COLO668 (cell line): Measurements from ENCODE around the gene CDKAL1.
A peak's percentile ranks its signal among the peaks of the same experiment; 100 is the strongest.

Source experiments
- DNase-seq: peaks from one replicate; lab custom pipeline; 2025; ENCODE audit not compliant: unreplicated experiment; lab: John Stamatoyannopoulos, UW

Gene CDKAL1

DNA sequence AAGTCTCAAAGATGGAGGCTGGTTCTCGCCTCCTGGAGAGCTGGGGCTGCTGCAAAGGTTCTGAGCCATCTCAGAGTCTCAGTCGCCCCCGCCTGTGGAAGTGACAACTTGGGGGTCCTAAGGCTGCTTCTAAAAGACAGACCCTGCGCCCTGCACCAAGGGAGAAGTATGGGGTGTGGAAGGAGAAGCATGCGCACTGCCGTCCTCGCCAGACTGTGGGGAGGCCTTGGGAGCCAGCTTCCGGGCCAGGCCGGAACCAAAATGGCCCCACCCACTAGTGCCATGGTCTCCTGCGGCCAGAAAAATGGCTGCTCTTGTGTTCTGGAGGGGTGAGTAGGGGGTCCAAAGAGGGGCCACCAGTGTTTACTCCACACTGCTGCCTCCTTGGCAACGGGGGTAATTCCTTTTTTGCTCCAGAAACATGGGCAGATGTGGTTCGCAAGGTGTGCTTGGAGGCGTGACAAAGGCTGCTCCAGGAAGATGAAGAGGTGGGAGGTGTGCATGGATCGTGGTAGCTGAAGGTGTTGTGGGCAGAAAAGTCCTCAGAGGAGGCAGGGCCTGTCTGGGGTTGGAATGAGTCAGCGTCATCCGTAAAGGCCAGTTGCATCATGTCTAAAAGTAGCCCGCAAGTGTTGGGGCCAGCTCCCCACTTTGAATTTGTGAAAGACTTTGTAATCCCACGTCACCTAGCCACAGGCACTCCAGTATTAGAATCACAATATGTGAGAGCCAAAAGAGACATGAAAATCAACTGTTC, 729.5 kb downstream of the CDKAL1 start:
- DNase-seq, result peak; percentile 48

DNA sequence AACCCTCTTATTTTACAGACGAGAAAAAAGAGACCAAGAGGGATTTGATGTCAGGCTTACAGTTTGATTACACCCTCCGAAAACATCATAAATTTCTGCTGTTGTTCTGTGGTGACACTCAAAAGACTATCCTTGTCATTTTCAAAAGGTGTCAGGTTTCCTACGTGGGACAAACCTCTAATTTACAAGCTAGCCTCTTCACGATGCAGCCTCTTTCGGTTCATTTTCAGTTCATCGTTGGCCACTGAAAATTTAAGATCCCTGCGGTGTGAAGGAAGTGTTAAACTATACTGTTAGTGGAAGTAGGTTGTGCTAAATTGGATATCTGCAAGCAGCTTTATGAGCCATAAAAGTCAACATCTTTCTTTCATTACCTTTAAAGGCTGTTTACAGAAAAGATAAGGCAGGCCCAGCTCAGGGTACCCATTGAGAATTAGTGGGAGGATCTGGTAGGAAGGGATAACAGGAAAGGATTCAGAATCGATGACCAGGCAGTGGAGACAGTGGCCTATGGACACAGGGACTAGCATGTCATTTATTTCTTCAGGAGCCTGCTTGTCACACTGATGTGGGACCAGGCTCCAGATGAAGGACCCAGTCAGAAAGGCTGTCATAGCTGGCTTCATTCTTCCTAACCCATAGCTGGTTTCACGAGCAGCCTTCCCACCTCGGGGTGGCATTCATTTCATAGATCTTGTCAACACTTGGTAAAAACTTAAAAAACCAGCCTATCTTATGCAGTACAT, 730.2 kb downstream of the CDKAL1 start:
- DNase-seq, result peak; percentile 26

DNA sequence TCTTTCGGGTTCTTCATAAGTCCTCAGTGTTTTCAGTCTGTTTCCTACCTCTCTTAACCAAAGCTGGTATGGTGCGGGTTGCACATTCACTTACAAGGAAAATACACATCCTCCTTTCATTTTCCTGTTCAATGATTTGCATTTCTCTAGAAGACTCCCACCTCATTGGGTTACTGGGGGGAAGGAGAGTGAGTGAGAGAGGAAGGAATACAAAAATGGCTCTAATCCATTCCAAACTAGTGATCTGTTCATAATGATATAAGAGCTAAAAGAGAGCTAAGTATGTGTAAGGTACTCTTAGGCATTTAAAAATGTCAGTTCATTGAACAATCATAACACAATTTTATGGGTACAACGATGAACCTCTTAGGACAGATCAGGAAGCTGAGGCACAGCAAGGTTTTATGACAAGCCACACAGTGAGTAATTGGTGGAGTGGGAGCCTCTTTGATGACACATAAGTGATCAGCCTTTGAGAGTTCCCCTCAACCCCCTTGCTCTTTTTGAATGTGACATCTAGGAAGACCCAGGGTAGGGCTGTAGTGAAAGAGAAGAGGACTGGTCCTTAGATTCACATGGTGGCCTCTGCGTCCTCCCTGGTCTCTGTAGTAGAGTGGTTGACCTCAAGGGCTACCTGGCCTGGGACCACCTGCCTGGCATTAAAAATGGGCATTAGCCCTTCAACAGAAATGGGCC, 730.9 kb downstream of the CDKAL1 start:
- DNase-seq, result no peak

DNA sequence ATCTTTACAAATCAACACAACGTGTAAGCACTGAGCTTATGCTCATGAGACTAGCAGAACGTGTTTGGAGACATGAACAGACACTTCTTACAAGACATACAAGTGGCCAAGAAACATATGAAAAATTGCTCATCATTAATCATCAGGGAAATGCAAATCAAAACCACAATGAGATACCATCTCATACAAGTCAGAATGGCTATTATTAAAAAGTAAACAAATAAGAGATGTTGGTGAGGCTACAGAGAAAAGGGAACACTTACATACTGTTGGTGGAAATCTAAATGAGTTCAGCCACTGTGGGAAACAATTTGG, 731.4 kb downstream of the CDKAL1 start:
- DNase-seq, result no peak

DNA sequence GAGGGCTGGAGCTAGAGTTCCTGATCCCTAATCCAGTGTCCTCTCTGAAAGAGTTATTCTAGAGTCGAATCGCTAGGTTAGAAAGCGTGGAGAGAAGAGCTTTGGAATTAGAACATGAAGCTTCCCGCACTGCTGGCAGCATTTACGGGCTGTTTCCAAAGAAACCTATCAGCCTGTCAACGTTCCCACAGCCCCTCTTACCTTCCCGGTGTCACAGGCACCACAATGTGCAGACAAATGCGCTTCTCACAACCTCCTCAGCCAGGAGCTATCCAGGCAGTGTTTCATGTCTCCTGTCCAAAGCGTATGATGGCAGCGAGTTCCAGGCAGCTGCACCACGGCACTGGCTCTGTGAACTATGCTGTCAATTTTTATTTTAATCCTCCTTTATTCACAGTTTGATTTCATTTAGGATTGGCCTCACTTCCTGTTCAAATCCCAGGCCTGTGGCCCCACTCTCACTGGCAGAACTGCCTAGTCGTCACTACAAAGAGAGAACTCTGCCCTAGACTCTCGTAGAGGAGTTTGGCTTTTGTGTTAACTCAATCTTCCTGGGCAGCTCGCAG, 736.5 kb downstream of the CDKAL1 start:
- DNase-seq, result no peak

DNA sequence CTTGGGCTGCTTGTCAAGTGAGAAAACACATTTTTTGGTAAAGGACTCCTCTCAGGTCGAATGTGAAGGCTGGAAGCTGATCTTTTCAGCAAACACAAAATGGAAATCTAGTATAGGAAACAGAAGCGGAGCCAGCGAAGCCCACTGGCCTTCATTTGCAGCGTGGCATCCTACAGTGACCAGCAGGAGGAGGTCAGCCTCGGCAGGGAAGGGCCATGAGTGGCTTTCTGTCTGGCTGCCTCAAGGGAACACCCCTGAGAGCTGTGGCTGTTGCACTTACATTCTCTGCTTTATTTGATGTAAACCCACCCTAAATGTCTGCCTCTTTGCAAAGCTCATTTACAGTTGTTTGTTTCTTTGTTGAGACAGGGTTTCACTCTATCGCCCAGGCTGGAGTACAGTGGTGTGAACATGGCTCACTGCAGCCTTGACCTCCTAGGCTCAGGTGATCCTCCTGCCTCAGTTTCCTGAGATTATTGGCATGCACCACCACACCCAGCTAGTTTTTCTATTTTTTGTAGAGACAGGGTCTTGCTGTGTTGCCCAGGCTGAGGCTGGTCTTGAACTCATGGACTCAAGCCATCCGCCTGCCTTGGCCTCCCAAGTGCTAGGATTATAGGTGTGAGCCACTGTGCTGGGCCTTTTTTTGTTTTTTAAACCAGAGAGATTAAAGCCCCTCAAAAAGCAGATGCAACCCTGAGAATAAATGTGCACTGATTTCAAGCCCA, 737.3 kb downstream of the CDKAL1 start:
- DNase-seq, result no peak

DNA sequence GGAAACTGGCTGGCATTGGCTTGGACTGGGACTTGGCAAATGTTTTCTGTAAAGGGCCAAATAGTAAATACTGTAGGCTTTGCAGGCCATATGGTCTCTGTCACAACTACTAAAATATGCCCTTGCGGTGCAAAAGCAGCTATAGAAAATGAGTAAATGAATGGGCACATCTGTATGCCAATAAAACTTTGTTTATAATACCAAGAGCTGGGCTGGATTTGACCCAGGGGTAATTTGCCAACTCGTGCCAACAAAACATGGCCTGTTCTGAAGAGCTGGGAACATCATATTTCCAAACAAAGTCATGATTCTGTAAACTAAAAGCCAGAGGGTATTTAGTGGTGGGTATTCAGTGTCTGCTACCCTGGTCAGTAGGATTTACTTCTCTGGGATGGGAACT, 739.2 kb downstream of the CDKAL1 start:
- no peak for DNase-seq

DNA sequence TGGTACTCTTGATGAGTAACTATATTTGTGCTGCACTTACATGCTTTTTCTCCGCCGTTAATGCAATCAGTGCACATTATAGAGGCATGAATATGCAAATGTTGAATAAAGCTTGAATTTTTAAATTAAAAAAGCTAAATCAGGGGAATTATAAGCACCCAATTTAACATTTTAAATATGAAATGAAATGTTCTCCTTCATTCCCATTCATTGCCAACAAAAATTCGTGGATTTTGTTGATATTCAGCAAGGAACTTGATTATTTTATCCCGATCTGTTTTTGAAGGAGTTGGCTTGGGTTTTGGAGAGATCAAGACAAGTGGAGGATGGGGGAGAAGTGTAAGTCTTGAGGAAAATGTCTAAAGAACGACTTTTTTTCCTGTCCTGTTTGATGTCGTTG, 740.6 kb downstream of the CDKAL1 start:
- no peak for DNase-seq

DNA sequence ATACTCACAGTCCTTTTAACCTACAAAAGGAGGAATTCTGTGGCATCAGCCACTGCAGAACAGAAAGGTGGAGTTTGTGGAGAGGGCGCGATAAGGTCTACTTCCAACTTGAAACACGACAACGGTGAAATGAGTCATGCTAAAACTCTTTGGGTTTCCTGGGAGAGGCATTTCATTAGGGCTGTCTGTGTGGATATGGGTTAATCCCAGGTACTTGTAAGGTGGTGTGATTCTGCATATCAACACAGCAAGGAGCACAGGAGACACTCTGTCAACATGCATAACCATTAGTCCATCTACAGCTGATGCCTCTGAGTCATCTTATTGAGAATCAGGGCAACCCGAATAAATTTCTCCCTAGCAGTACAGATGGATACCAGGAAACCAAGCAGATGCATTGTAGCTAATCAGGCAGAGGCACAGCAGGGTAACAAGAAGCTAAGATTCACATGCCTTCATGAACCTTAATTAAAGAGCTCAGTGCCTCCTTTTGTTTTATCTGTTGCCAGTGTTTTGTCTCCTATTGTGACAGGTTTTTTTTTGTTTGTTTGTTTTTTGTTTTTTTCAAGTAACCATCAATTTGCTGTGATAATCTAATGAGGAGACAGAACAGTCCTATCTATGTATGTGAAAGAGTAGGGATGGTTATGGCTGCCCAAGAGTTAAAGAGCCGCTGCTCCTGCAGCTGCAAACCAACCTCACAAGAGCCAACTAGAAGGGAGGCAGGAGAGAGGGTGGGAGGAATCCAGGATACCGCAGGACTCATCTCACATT, 743.5 kb downstream of the CDKAL1 start:
- no peak for DNase-seq

DNA sequence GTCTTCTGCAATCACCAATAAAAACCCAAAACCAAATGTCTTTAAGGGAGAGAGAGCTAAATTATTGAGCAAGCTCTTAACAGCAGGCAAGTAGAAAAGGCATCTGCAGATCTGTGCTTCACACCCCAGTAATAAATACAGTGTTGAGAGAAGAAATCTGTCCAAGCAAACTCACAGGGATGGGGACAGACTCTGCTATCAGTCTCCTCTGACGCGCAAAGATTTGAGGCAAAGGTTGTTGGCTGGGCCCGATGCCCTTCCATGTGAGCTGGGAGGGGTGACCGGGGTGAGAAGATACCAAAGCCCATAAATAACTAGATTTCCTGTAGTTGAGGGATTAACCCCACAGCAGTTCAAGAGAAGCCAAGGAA, 744.1 kb downstream of the CDKAL1 start:
- DNase-seq, result no peak

DNA sequence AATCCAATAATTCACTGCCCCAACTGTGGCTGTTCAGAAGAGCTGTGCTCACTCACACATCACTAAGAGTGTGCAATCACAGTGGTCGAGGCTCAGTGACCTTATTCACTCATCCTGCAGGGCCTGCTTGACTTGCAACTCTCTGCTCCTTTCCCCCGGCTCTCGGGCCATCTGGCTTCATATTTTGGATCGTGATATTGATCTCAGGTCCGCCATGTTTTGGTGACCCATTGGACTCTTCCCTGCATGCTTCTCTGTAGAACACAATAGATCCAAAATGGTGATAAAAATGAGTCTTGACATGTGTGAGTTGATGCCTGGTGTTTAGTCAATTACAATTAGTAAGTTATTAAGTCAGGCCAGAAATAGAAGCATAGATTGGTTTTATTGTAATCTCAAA, 745.4 kb downstream of the CDKAL1 start:
- no peak for DNase-seq

DNA sequence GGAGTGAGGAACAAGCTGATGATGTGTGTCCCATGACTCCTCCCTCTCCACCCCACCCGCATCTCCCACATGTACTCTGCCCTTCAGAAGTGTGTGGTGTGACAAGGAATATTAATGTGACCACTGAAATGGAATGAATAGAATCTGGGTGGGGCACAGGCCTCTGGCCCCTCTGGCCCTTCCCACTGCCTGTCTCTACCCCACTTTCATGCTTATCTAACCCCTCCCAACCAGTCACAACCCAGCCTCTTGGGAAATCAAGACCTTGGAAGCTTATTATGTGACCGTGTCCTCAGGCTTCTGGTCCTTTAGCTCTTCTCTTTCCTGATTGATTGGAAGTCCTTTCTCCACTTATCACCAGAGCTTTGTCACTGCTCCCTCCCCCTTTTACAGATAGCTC, 747.1 kb downstream of the CDKAL1 start:
- DNase-seq, result no peak
